H1 (cell line): ENCODE results near the gene SLC24A1. TPM values are rescaled to one million over a fixed set of nuclear protein-coding genes. Genes with fewer than 3 reads are reported as not detected.

Experiments used
- CTCF ChIA-PET: fragments of 300-600 bp; sonication (Branson Sonifier 250); formaldehyde crosslinking; loops from one replicate; lab custom pipeline; 2021; ENCODE audit not compliant: partially characterized antibody; lab: Charles Lee
- POLR2A ChIA-PET: fragments of 300-600 bp; sonication (Branson Sonifier 250); formaldehyde crosslinking; loops from one replicate; lab custom pipeline; 2021; ENCODE audit warnings: inconsistent platforms; ENCODE audit not compliant: partially characterized antibody; lab: Charles Lee
- DNase-seq, 2 experiments: peaks; one replicate each; pipeline versions ENCODE4 v3.0.0 to v3.0.0-alpha.2; 2010 to 2022; ENCODE audit warnings: low spot score in 2 of 2, low read depth in 1 of 2, mixed read lengths in 1 of 2
- FAIRE-seq: peaks from 2 replicates; lab custom pipeline; 2011; peaks lifted over from hg19 to GRCh38; lab: Jason Lieb, UNC
- H2AFZ ChIP-seq: 2 replicates; pipeline ENCODE4 v1.8.1; 2012; ENCODE audit warnings: low read length, inconsistent platforms
- H2AK5ac ChIP-seq: 2 replicates; pipeline ENCODE4 v1.6.1; 2013; ENCODE audit warnings: low read depth, low read length
- H2BK120ac ChIP-seq: replicated peaks from 2 replicates; pipeline ENCODE3; 2013; ENCODE audit warnings: low read depth, low read length, inconsistent platforms
- H2BK12ac ChIP-seq: 2 replicates; pipeline ENCODE4 v1.6.1; 2013; ENCODE audit warnings: low read depth, low read length
- H2BK15ac ChIP-seq: 2 replicates; pipeline ENCODE4 v1.6.1; 2013; ENCODE audit warnings: low read length
- H2BK20ac ChIP-seq: 2 replicates; pipeline ENCODE4 v1.6.1; 2013; ENCODE audit warnings: low read length
- H2BK5ac ChIP-seq: 2 replicates; pipeline ENCODE4 v1.6.1; 2013; ENCODE audit warnings: low read depth, low read length
- H3K14ac ChIP-seq: 2 replicates; pipeline ENCODE4 v1.6.1; 2013; ENCODE audit warnings: inconsistent platforms; ENCODE audit not compliant: insufficient read length
- H3K18ac ChIP-seq: 2 replicates; pipeline ENCODE4 v1.6.1; 2013; ENCODE audit warnings: low read length; ENCODE audit errors: extremely low read depth
- H3K23ac ChIP-seq: 2 replicates; pipeline ENCODE4 v1.6.1; 2013; ENCODE audit warnings: inconsistent platforms; ENCODE audit not compliant: insufficient read length
- H3K23me2 ChIP-seq: 2 replicates; pipeline ENCODE4 v1.6.1; 2013; ENCODE audit warnings: low read depth, low read length
- H3K27ac ChIP-seq: 2 replicates; pipeline ENCODE4 v1.6.1; 2011; ENCODE audit warnings: low read depth, low read length, inconsistent platforms
- H3K27me3 ChIP-seq, 4 experiments: replicated peaks in 1 of 4; 1 replicate in 1 of 4; 2 replicates in 3 of 4; pipeline versions ENCODE4 v1.6.1 to v1.8.1; 2011 to 2013; ENCODE audit warnings: low read length in 3 of 4, mild to moderate bottlenecking in 3 of 4, inconsistent platforms in 2 of 4, mixed read lengths in 2 of 4, moderate library complexity in 1 of 4; ENCODE audit not compliant: control insufficient read depth in 3 of 4, insufficient read depth in 3 of 4; ENCODE audit errors: extremely low read depth in 1 of 4
- H3K36me3 ChIP-seq, 4 experiments: 2 replicates each; pipeline versions ENCODE4 v1.6.1 to v1.8.1; 2011 to 2013; ENCODE audit warnings: mild to moderate bottlenecking in 4 of 4, low read length in 3 of 4, moderate library complexity in 2 of 4, control low read depth in 1 of 4, inconsistent platforms in 1 of 4; ENCODE audit not compliant: insufficient read depth in 4 of 4, control insufficient read depth in 2 of 4
- H3K4ac ChIP-seq: replicated peaks from 2 replicates; pipeline ENCODE3; 2013; ENCODE audit warnings: low read length, low read depth, mixed read lengths, inconsistent platforms; ENCODE audit not compliant: insufficient read length
- H3K4me1 ChIP-seq, 4 experiments: replicated peaks in 1 of 4; 1 replicate in 1 of 4; 2 replicates in 3 of 4; pipeline versions ENCODE4 v1.6.1 to v1.8.1; 2011 to 2013; ENCODE audit warnings: low read length in 3 of 4, inconsistent platforms in 2 of 4, mixed read lengths in 1 of 4; ENCODE audit not compliant: insufficient read depth in 4 of 4, control insufficient read depth in 3 of 4
- H3K4me2 ChIP-seq, 2 experiments: 2 replicates each; pipeline versions ENCODE4 v1.6.1 to v1.8.1; 2011 to 2013; ENCODE audit warnings: low read depth in 2 of 2, low read length in 2 of 2, control low read depth in 1 of 2, inconsistent platforms in 1 of 2, mild to moderate bottlenecking in 1 of 2; ENCODE audit not compliant: insufficient read depth in 1 of 2
- H3K4me3 ChIP-seq, 4 experiments: fragments of 200-600, 300-600 bp in 1 of 4; sonication (generic), shearing (Covaris generic), sonication (Bioruptor Twin) in 1 of 4; 2 replicates each; pipeline versions ENCODE4 v1.5.1 to v1.8.1; 2011 to 2016; ENCODE audit warnings: low read length in 4 of 4, low read depth in 3 of 4, control low read depth in 2 of 4, inconsistent platforms in 2 of 4, mild to moderate bottlenecking in 2 of 4, mixed read lengths in 1 of 4, moderate library complexity in 1 of 4; ENCODE audit not compliant: insufficient read depth in 2 of 4; ENCODE audit errors: extremely low read depth in 1 of 4
- H3K56ac ChIP-seq: replicated peaks from 2 replicates; pipeline ENCODE3; 2013; ENCODE audit warnings: low read depth, mild to moderate bottlenecking, mixed read lengths, low read length, inconsistent platforms; ENCODE audit not compliant: insufficient read length
- H3K79me1 ChIP-seq: 2 replicates; pipeline ENCODE4 v1.6.1; 2013; ENCODE audit warnings: low read depth, low read length, control low read depth
- H3K79me2 ChIP-seq, 2 experiments: 2 replicates each; pipeline versions ENCODE4 v1.6.1 to v1.8.1; 2012 to 2013; ENCODE audit warnings: low read length in 2 of 2, mild to moderate bottlenecking in 2 of 2, inconsistent platforms in 1 of 2; ENCODE audit not compliant: insufficient read depth in 2 of 2, control insufficient read depth in 1 of 2
- H3K9ac ChIP-seq, 4 experiments: replicated peaks in 1 of 4; 1 replicate in 1 of 4; 2 replicates in 3 of 4; pipeline versions ENCODE4 v1.6.1 to v1.8.1; 2011 to 2013; ENCODE audit warnings: low read depth in 3 of 4, low read length in 3 of 4, control low read depth in 2 of 4, mild to moderate bottlenecking in 2 of 4, moderate library complexity in 2 of 4, inconsistent platforms in 1 of 4; ENCODE audit errors: extremely low read depth in 1 of 4
- H3K9me3 ChIP-seq, 2 experiments: 2 replicates each; pipeline versions ENCODE4 v1.6.1 to v1.8.1; 2012 to 2013; ENCODE audit warnings: mild to moderate bottlenecking in 2 of 2, moderate library complexity in 2 of 2, control low read depth in 1 of 2, inconsistent platforms in 1 of 2, low read depth in 1 of 2, low read length in 1 of 2, mixed read lengths in 1 of 2; ENCODE audit not compliant: insufficient read depth in 2 of 2
- H4K20me1 ChIP-seq, 2 experiments: replicated peaks in 1 of 2; 2 replicates each; pipeline versions ENCODE3 to v1.8.1; 2011 to 2013; ENCODE audit warnings: inconsistent platforms in 2 of 2, low read length in 2 of 2, mild to moderate bottlenecking in 1 of 2; ENCODE audit not compliant: insufficient read depth in 2 of 2, control insufficient read depth in 1 of 2
- H4K5ac ChIP-seq: 2 replicates; pipeline ENCODE4 v1.6.1; 2013; ENCODE audit warnings: low read length, low read depth, mixed read lengths, inconsistent platforms; ENCODE audit not compliant: insufficient read length
- H4K8ac ChIP-seq: 2 replicates; pipeline ENCODE4 v1.8.0; 2013; ENCODE audit warnings: mild to moderate bottlenecking, moderate library complexity, low read length, inconsistent platforms; ENCODE audit not compliant: insufficient read depth; ENCODE audit errors: extremely low read depth
- H4K91ac ChIP-seq: replicated peaks from 2 replicates; pipeline ENCODE3; 2013; ENCODE audit warnings: low read length, mixed read lengths, inconsistent platforms; ENCODE audit not compliant: insufficient read length
- KDM1A ChIP-seq: fragments of 200-600, 300-600 bp; sonication (generic); IDR thresholded peaks from 2 replicates; pipeline ENCODE4 v1.7.1; 2016; ENCODE audit warnings: mild to moderate bottlenecking, low read length, borderline replicate concordance
- MAX ChIP-seq: IDR thresholded peaks from 2 replicates; pipeline ENCODE4 v1.6.1; 2012; ENCODE audit warnings: inconsistent platforms
- POLR2A ChIP-seq, 2 experiments: IDR thresholded peaks; 1 replicate in 1 of 2; 2 replicates in 1 of 2; pipeline ENCODE4 v1.6.1; 2011; ENCODE audit warnings: low read depth in 2 of 2, low read length in 2 of 2, mild to moderate bottlenecking in 2 of 2; ENCODE audit errors: control extremely low read depth in 1 of 2
- TEAD4 ChIP-seq: IDR thresholded peaks from 2 replicates; pipeline ENCODE4 v1.6.1; 2012; ENCODE audit warnings: low read depth, low read length, inconsistent platforms, mixed read lengths
- WGBS, 2 experiments: shearing (Covaris generic) in 1 of 2; methylation state at CpG; one replicate each; pipeline versions ENCODE4 v1.1.6 to v1.1.7; 2013 to 2015; ENCODE audit warnings: low lambda C conversion rate in 2 of 2, mixed read lengths in 2 of 2, inconsistent platforms in 1 of 2, low coverage in 1 of 2, missing lambda C conversion rate in 1 of 2; ENCODE audit not compliant: insufficient replicate concordance in 2 of 2, insufficient coverage in 1 of 2, insufficient read length in 1 of 2; ENCODE audit errors: extremely low coverage in 1 of 2, missing lambda C conversion rate in 1 of 2; 5-methylcytosine and 5-hydroxymethylcytosine counted together
- polyA plus RNA-seq, 7 experiments: library from polyadenylated mRNA; depleted of rRNA in 3 of 7; stranded (reverse) in 5 of 7; unstranded in 2 of 7; fragments of >200 nt in 5 of 7; fragments of 200-250 nt in 2 of 7; gene quantifications; 1 replicate in 5 of 7; 2 replicates in 1 of 7; 4 replicates in 1 of 7; pipeline versions ENCODE4 v1.2.1 to v1.2.3, GENCODE V29; 2011 to 2013; ENCODE audit warnings: missing spikeins in 2 of 7, mixed read lengths in 2 of 7
- total RNA-seq: library from RNA; stranded (reverse); fragmentation: NEBNext Ultra II Directional; extraction: Animal tissue kit (Norgen Biotek cat#: 25700); gene quantifications from 2 replicates; pipeline ENCODE4 v1.2.1, GENCODE V29; 2021

Gene SLC24A1
- total and polyA plus RNA-seq, 2 of the 8 experiments (the other 6 are each of a cell fraction or from before 2014, with no cell fraction given) = 4.9 to 6.6 TPM

GRCh38 chr15:65632780-65633375 is 11.1 kb downstream of the SLC24A1 start:
- Histone ChIP-seq H4K8ac (no peak overlapping the region), H3K9ac (no peak overlapping the region), H4K5ac (no peak overlapping the region), H3K36me3 (no peaks in the 10 kb centered on the region), H4K91ac (no peak overlapping the region), H2AFZ (no peak overlapping the region), H3K23me2 (no peaks in the 10 kb centered on the region), H3K4me2 (no peak overlapping the region), H3K23ac (no peak overlapping the region), H2BK20ac (no peak overlapping the region), H3K4ac (no peak overlapping the region), H3K79me2 (no peaks in the 10 kb centered on the region), H3K56ac (no peak overlapping the region), H2AK5ac (no peak overlapping the region), H3K79me1 (no peaks in the 10 kb centered on the region), H2BK5ac (no peak overlapping the region), H3K27me3 (no peaks in the 10 kb centered on the region), H3K14ac (no peak overlapping the region), H3K4me1 (peaks cover 0 to 4% (median under 1%) of the 10 kb centered on the region in 4 experiments; a peak in 1 of 7 replicates), H4K20me1 (no peaks in the 10 kb centered on the region), H2BK12ac (no peak overlapping the region), H3K18ac (no peak overlapping the region), H2BK15ac (no peak overlapping the region), H3K9me3 (no peaks in the 10 kb centered on the region), H3K27ac (no peak overlapping the region), H2BK120ac (no peak overlapping the region), H3K4me3 (no peak overlapping the region)
- no peak for DNase-seq
- 84% methylated on average over 4 of the region's 4 CpGs; no CpG with 5 or more reads in 1 of the 2 experiments for WGBS, 2 experiments
- ChIA-PET CTCF (interaction anchor here (0.6 to 2.4 kb wide), 4 partner anchors 11 to 204 kb away, joined by 3 to 5 read pairs (median 4); no protein-coding TSS in a partner anchor), POLR2A (interaction anchor here (2.0 kb wide), 1 partner anchor 237 kb away, joined by 5 read pairs; the partner anchor contains the start of gene RAB11A)
- no peak for TF ChIP-seq KDM1A
- no peak for TF ChIP-seq MAX
- no peak for TF ChIP-seq TEAD4
- no peak for TF ChIP-seq POLR2A (IDR thresholded peaks at IDR 0.05; ENCODE audit: control extremely low read depth in 1 of 2, low read depth in 2 of 2, low read length in 2 of 2)
- no peak for FAIRE-seq
